Measurements from ENCODE around the gene OR2H1. TPM values are rescaled to one million over a fixed set of nuclear protein-coding genes. Genes with fewer than 3 reads are reported as not detected.

OR2H1 gene
- total and polyA plus RNA-seq, 2 donors (not counting 1 experiment from before 2014, with no cell fraction given) = not detected

DNA sequence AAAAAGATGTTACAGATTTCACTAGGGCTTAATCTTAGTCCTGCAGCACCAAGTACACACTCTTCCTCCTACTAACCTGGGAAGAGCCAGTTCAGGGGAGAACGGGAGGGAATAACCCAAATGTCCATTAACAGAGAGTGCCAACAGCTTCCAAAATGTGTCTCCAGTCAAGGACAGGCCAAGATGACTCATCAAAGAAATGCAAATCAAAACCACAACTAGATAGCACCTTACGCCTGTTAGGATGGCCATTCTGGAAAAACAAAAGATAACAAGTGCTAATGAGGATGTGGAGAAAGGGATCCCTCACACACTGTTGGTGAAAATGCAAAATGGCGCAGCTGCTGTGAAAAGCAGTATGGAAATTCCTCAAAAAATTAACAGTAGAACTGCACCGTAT lies 34.6 kb downstream of the OR2H1 start:
- Histone ChIP-seq H3K79me2 (ENCODE audit: control insufficient read depth, insufficient read depth, low read length) (no peaks in the 10 kb centered on the region), H3K27me3 (replicated peaks in 1 of 4; ENCODE audit: control extremely low read depth in 1 of 4, control insufficient read depth in 3 of 4, insufficient read depth in 4 of 4, low read length in 3 of 4) (peaks cover 0 to 9% (median 0%) of the 10 kb centered on the region in 4 experiments), H3K4me1 (ENCODE audit: control insufficient read depth in 2 of 2, insufficient read depth in 2 of 2, low read length in 2 of 2) (no peaks in the 10 kb centered on the region), H2AFZ (ENCODE audit: insufficient read depth, low read depth, low read length, poor library complexity, severe bottlenecking) (no peak overlapping the region), H3K9me3 (ENCODE audit: control extremely low read depth in 1 of 3, control insufficient read depth in 2 of 3, insufficient read depth in 1 of 3, low read length in 2 of 3) (no peaks in the 10 kb centered on the region), H4K20me1 (ENCODE audit: control insufficient read depth, insufficient read depth, low read length, poor library complexity, severe bottlenecking) (no peaks in the 10 kb centered on the region), H3K36me3 (replicated peaks in 1 of 2; ENCODE audit: control extremely low read depth in 1 of 2, control insufficient read depth in 1 of 2, extremely low read depth in 1 of 2, insufficient read depth in 2 of 2, low read length in 1 of 2) (no peaks in the 10 kb centered on the region), H3K4me3 (ENCODE audit: control extremely low read depth in 1 of 5, extremely low read depth in 1 of 5, insufficient read depth in 1 of 5, low read depth in 2 of 5, low read length in 4 of 5) (no peak overlapping the region), H3K4me2 (replicated peaks; ENCODE audit: low read depth, low read length, poor library complexity, severe bottlenecking) (no peak overlapping the region), H3K9ac (ENCODE audit: low read length) (no peak overlapping the region), H3K27ac (ENCODE audit: low read length in 2 of 2) (no peak overlapping the region)
- Mint-ChIP-seq H3K4me3 (no peak overlapping the region), H3K4me1 (no peaks in the 10 kb centered on the region), H3K9me3 (ENCODE audit: insufficient read depth) (no peaks in the 10 kb centered on the region), H3K27me3 (peaks cover 40% of the 10 kb centered on the region), H3K27ac (no peak overlapping the region)
- TF ChIP-seq, protein P1, sequence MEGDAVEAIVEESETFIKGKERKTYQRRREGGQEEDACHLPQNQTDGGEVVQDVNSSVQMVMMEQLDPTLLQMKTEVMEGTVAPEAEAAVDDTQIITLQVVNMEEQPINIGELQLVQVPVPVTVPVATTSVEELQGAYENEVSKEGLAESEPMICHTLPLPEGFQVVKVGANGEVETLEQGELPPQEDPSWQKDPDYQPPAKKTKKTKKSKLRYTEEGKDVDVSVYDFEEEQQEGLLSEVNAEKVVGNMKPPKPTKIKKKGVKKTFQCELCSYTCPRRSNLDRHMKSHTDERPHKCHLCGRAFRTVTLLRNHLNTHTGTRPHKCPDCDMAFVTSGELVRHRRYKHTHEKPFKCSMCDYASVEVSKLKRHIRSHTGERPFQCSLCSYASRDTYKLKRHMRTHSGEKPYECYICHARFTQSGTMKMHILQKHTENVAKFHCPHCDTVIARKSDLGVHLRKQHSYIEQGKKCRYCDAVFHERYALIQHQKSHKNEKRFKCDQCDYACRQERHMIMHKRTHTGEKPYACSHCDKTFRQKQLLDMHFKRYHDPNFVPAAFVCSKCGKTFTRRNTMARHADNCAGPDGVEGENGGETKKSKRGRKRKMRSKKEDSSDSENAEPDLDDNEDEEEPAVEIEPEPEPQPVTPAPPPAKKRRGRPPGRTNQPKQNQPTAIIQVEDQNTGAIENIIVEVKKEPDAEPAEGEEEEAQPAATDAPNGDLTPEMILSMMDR (IDR thresholded peaks at IDR 0.05) = no peak
- TF ChIP-seq EZH2 (IDR thresholded peaks at IDR 0.05; ENCODE audit: borderline replicate concordance, insufficient read depth, low read depth, low read length, poor library complexity, severe bottlenecking) = no peak
- CTCF ChIA-PET = no interaction called here
- intact Hi-C loops (cut with micrococcal nuclease) = no loop called here
- DNase-seq = no peak
- POLR2A ChIA-PET = no interaction called here
- WGBS (ENCODE audit: insufficient coverage) = 100% methylated on average over 1 of the region's 4 CpGs
- ATAC-seq (ENCODE audit: low read depth) = no peak

DNA sequence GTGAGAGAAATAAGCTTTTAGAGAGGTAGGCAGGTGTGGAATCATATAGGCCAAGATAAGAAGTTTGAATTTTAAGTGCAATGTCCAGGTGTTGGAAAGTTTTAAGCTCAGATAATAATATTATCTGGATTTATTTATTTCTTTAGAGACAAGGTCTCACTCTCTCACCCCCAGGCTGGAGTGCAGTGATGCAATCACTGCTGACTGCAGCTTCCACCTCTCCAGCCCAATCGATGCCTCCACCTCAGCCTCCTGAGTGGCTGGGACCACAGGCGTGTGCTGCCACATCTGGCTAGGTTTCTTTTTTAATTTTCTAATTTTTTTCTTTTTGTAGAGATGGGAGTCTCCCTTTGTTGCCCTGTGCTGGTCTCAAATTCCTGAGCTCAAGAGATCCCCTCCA lies 36.3 kb downstream of the OR2H1 start:
- Histone ChIP-seq H2AFZ (ENCODE audit: insufficient read depth, low read depth, low read length, poor library complexity, severe bottlenecking) (no peak overlapping the region), H4K20me1 (ENCODE audit: control insufficient read depth, insufficient read depth, low read length, poor library complexity, severe bottlenecking) (no peaks in the 10 kb centered on the region), H3K36me3 (replicated peaks in 1 of 2; ENCODE audit: control extremely low read depth in 1 of 2, control insufficient read depth in 1 of 2, extremely low read depth in 1 of 2, insufficient read depth in 2 of 2, low read length in 1 of 2) (no peaks in the 10 kb centered on the region), H3K27me3 (replicated peaks in 1 of 4; ENCODE audit: control extremely low read depth in 1 of 4, control insufficient read depth in 3 of 4, insufficient read depth in 4 of 4, low read length in 3 of 4) (peaks cover 0 to 9% (median 0%) of the 10 kb centered on the region in 4 experiments), H3K9ac (ENCODE audit: low read length) (no peak overlapping the region), H3K4me1 (ENCODE audit: control insufficient read depth in 2 of 2, insufficient read depth in 2 of 2, low read length in 2 of 2) (no peaks in the 10 kb centered on the region), H3K9me3 (ENCODE audit: control extremely low read depth in 1 of 3, control insufficient read depth in 2 of 3, insufficient read depth in 1 of 3, low read length in 2 of 3) (no peaks in the 10 kb centered on the region), H3K79me2 (ENCODE audit: control insufficient read depth, insufficient read depth, low read length) (no peaks in the 10 kb centered on the region), H3K4me3 (ENCODE audit: control extremely low read depth in 1 of 5, extremely low read depth in 1 of 5, insufficient read depth in 1 of 5, low read depth in 2 of 5, low read length in 4 of 5) (no peak overlapping the region), H3K4me2 (replicated peaks; ENCODE audit: low read depth, low read length, poor library complexity, severe bottlenecking) (no peak overlapping the region), H3K27ac (ENCODE audit: low read length in 2 of 2) (no peak overlapping the region)
- Mint-ChIP-seq H3K27me3 (peaks cover 40% of the 10 kb centered on the region), H3K9me3 (ENCODE audit: insufficient read depth) (no peaks in the 10 kb centered on the region), H3K27ac (no peak overlapping the region), H3K4me3 (no peak overlapping the region), H3K4me1 (no peaks in the 10 kb centered on the region)
- ChIA-PET CTCF (no interaction called here), POLR2A (no interaction called here)
- 17% methylated on average over 1 of the region's 2 CpGs for WGBS (ENCODE audit: insufficient coverage)
- no peak for TF ChIP-seq EZH2 (IDR thresholded peaks at IDR 0.05; ENCODE audit: borderline replicate concordance, insufficient read depth, low read depth, low read length, poor library complexity, severe bottlenecking)
- TF ChIP-seq, protein P1 (IDR thresholded peaks at IDR 0.05) = no peak
- intact Hi-C loops (cut with micrococcal nuclease) = no loop called here
- no peak for DNase-seq
- ATAC-seq (ENCODE audit: low read depth) = no peak

Data from B cell (primary cell).